GM19324 (cell line): Measurements from ENCODE around the gene KCNQ1.

Source experiments
- ATAC-seq: cut with Tn5 transposase; IDR thresholded peaks from one replicate; pipeline ENCODE4 v1.9.1; 2021; ENCODE audit warnings: mild to moderate bottlenecking, moderate library complexity; ENCODE audit not compliant: unreplicated experiment, low FRiP score

Gene KCNQ1

GRCh38 chr11:2779499-2779980, 334.7 kb downstream of the KCNQ1 start:
- no peak for ATAC-seq

GRCh38 chr11:2779981-2780849, 335.4 kb downstream of the KCNQ1 start:
- no peak for ATAC-seq

- ATAC-seq = no peak
Measured at GRCh38 chr11:2780850-2781407, 336.1 kb downstream of the KCNQ1 start.

GRCh38 chr11:2781408-2782274, 336.8 kb downstream of the KCNQ1 start:
- ATAC-seq = no peak

GRCh38 chr11:2782769-2783168, 338.0 kb downstream of the KCNQ1 start:
- no peak for ATAC-seq

- ATAC-seq = no peak
Measured at GRCh38 chr11:2783536-2784082, 338.8 kb downstream of the KCNQ1 start.

- no peak for ATAC-seq
Measured at GRCh38 chr11:2787816-2788167, 343.0 kb downstream of the KCNQ1 start.

- no peak for ATAC-seq
Measured at GRCh38 chr11:2788168-2789071, 343.6 kb downstream of the KCNQ1 start.

GRCh38 chr11:2789331-2789730, 344.5 kb downstream of the KCNQ1 start:
- no peak for ATAC-seq

- ATAC-seq = no peak
Measured at GRCh38 chr11:2789791-2790567, 345.2 kb downstream of the KCNQ1 start.

GRCh38 chr11:2790568-2790921, 345.7 kb downstream of the KCNQ1 start:
- no peak for ATAC-seq

- no peak for ATAC-seq
Measured at GRCh38 chr11:2791139-2791520, 346.3 kb downstream of the KCNQ1 start.

- ATAC-seq = no peak
Measured at GRCh38 chr11:2791521-2792380, 346.9 kb downstream of the KCNQ1 start.

GRCh38 chr11:2792381-2793250, 347.8 kb downstream of the KCNQ1 start:
- no peak for ATAC-seq

- no peak for ATAC-seq
Measured at GRCh38 chr11:2793701-2794045, 348.9 kb downstream of the KCNQ1 start.

GRCh38 chr11:2794046-2794967, 349.5 kb downstream of the KCNQ1 start:
- no peak for ATAC-seq
